Large intestine (tissue), 3 donors: ENCODE data around the gene PRLR. TPM values are rescaled to one million over a fixed set of nuclear protein-coding genes. Genes with fewer than 3 reads are reported as not detected.
"Not testable (repeated sequence)": the region's sequence is repeated elsewhere in the genome, so short reads cannot be mapped to it uniquely, and the experiment has no call there.

Experiments used
- DNase-seq, 2 donors: peaks; one replicate each; pipeline versions ENCODE4 v3.0.0 to v3.0.0-alpha.2; 2013
- H3K27ac ChIP-seq: one replicate; pipeline ENCODE4 v1.5.1; 2013; ENCODE audit warnings: low read length
- H3K27me3 ChIP-seq: 2 replicates; pipeline ENCODE4 v1.6.1; 2013; ENCODE audit warnings: low read length; ENCODE audit not compliant: control insufficient read depth, insufficient read depth
- H3K36me3 ChIP-seq: 2 replicates; pipeline ENCODE4 v1.6.1; 2013; ENCODE audit warnings: low read length; ENCODE audit not compliant: control insufficient read depth, insufficient read depth
- H3K4me1 ChIP-seq: one replicate; pipeline ENCODE4 v1.6.1; 2013; ENCODE audit warnings: low read length; ENCODE audit not compliant: control insufficient read depth, insufficient read depth
- H3K4me3 ChIP-seq: one replicate; pipeline ENCODE4 v1.5.1; 2013; ENCODE audit warnings: low read length
- H3K9me3 ChIP-seq: one replicate; pipeline ENCODE4 v1.6.1; 2013; ENCODE audit warnings: mild to moderate bottlenecking, low read depth, low read length, moderate library complexity; ENCODE audit not compliant: control insufficient read depth
- WGBS: methylation state at CpG from one replicate; pipeline ENCODE4 v1.1.5; 2013; ENCODE audit warnings: low lambda C conversion rate; ENCODE audit not compliant: insufficient coverage; 5-methylcytosine and 5-hydroxymethylcytosine counted together
- polyA plus RNA-seq: library from polyadenylated mRNA; unstranded; fragments of 120-200 nt; gene quantifications from one replicate; pipeline ENCODE4 v1.2.1, GENCODE V29; 2013

Gene PRLR
- polyA plus RNA-seq, 1 donor: 56.0 TPM

- no peaks in the 10 kb centered on the region for H3K9me3 ChIP-seq
- H3K27ac ChIP-seq: peak overlapping the region; percentile 66
- no peaks in the 10 kb centered on the region for H3K27me3 ChIP-seq
- peak in 1 of 2 donors; percentile 67 for DNase-seq
- H3K4me1 ChIP-seq: peaks cover 23% of the 10 kb centered on the region
- no CpG with 5 or more reads among the region's 6 CpGs for WGBS
- H3K4me3 ChIP-seq: no peak overlapping the region
- H3K36me3 ChIP-seq: no peaks in the 10 kb centered on the region
These were observed 17.4 kb upstream of the PRLR start for GRCh38 chr5:35247648-35248034.

- no peak overlapping the region for H3K4me3 ChIP-seq
- H3K4me1 ChIP-seq: peaks cover 25% of the 10 kb centered on the region
- no peaks in the 10 kb centered on the region for H3K9me3 ChIP-seq
- H3K36me3 ChIP-seq: no peaks in the 10 kb centered on the region
- DNase-seq: peak in 1 of 2 donors; percentile 75
- no peaks in the 10 kb centered on the region for H3K27me3 ChIP-seq
- 12% methylated on average over 3 of the region's 7 CpGs for WGBS
- peak overlapping the region; percentile 66 for H3K27ac ChIP-seq
These were observed 16.8 kb upstream of the PRLR start for GRCh38 chr5:35246900-35247647.

- peaks cover 25% of the 10 kb centered on the region for H3K4me1 ChIP-seq
- peak; percentile 53 to 77 for DNase-seq
- H3K4me3 ChIP-seq: no peak overlapping the region
- H3K9me3 ChIP-seq: no peaks in the 10 kb centered on the region
- no CpG with 5 or more reads among the region's 2 CpGs for WGBS
- H3K36me3 ChIP-seq: no peaks in the 10 kb centered on the region
- H3K27me3 ChIP-seq: no peaks in the 10 kb centered on the region
- H3K27ac ChIP-seq: peak overlapping the region; percentile 66
These were observed 16.1 kb upstream of the PRLR start for GRCh38 chr5:35246411-35246810.

DNA sequence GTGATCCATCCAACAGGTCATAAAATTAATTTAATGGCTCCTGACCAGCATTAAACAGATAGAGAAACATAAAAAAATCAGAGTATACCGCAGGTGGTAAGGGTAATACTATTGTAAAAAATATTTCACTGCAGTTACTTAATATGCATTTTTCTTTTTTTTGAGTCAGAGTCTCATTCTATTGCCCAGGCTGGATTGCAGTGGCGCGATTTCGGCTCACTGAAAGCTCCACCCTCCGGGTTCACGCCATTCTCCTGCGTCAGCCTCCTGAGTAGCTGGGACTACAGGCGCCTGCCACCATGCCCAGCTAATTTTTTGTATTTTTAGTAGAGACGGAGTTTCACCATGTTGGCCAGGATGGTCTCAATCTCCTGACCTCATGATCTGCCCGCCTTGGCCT is 15.1 kb upstream of the PRLR start:
- not testable (repeated sequence) for DNase-seq, H3K36me3 ChIP-seq, H3K27ac ChIP-seq, H3K27me3 ChIP-seq, H3K4me3 ChIP-seq, H3K9me3 ChIP-seq
- H3K4me1 ChIP-seq: peaks cover 28% of the 10 kb centered on the region
- WGBS: no CpG with 5 or more reads among the region's 10 CpGs

GRCh38 chr5:35244171-35244570 is 13.9 kb upstream of the PRLR start:
- Histone ChIP-seq H3K4me1 (peaks cover 30% of the 10 kb centered on the region), H3K27me3 (no peaks in the 10 kb centered on the region), H3K36me3 (no peaks in the 10 kb centered on the region), H3K9me3 (no peaks in the 10 kb centered on the region), H3K4me3 (no peak overlapping the region), H3K27ac (no peak overlapping the region)
- no CpG with 5 or more reads among the region's 1 CpG for WGBS
- no peak for DNase-seq

- no CpG with 5 or more reads among the region's 4 CpGs for WGBS
- no peak overlapping the region for H3K27ac ChIP-seq
- H3K9me3 ChIP-seq: no peaks in the 10 kb centered on the region
- DNase-seq: peak; percentile 32 to 63
- peaks cover 34% of the 10 kb centered on the region for H3K4me1 ChIP-seq
- no peaks in the 10 kb centered on the region for H3K27me3 ChIP-seq
- H3K4me3 ChIP-seq: no peak overlapping the region
- H3K36me3 ChIP-seq: no peaks in the 10 kb centered on the region
These were observed 12.5 kb upstream of the PRLR start for GRCh38 chr5:35242702-35243258.

GRCh38 chr5:35240892-35241291 is 10.6 kb upstream of the PRLR start:
- DNase-seq: no peak
- Histone ChIP-seq H3K4me1 (peaks cover 16% of the 10 kb centered on the region), H3K4me3 (no peak overlapping the region), H3K36me3 (no peaks in the 10 kb centered on the region), H3K27ac (no peak overlapping the region), H3K9me3 (no peaks in the 10 kb centered on the region), H3K27me3 (no peaks in the 10 kb centered on the region)
- no CpG with 5 or more reads among the region's 1 CpG for WGBS

GRCh38 chr5:35239911-35240610 is 9.8 kb upstream of the PRLR start:
- Histone ChIP-seq H3K4me3 (no peak overlapping the region), H3K27ac (no peak overlapping the region), H3K27me3 (no peaks in the 10 kb centered on the region), H3K9me3 (no peaks in the 10 kb centered on the region), H3K4me1 (peaks cover 17% of the 10 kb centered on the region), H3K36me3 (no peaks in the 10 kb centered on the region)
- DNase-seq: no peak
- 100% methylated on average over 1 of the region's 2 CpGs for WGBS

GRCh38 chr5:35239476-35239875 is 9.2 kb upstream of the PRLR start:
- no CpG with 5 or more reads among the region's 7 CpGs for WGBS
- DNase-seq: no peak

DNA sequence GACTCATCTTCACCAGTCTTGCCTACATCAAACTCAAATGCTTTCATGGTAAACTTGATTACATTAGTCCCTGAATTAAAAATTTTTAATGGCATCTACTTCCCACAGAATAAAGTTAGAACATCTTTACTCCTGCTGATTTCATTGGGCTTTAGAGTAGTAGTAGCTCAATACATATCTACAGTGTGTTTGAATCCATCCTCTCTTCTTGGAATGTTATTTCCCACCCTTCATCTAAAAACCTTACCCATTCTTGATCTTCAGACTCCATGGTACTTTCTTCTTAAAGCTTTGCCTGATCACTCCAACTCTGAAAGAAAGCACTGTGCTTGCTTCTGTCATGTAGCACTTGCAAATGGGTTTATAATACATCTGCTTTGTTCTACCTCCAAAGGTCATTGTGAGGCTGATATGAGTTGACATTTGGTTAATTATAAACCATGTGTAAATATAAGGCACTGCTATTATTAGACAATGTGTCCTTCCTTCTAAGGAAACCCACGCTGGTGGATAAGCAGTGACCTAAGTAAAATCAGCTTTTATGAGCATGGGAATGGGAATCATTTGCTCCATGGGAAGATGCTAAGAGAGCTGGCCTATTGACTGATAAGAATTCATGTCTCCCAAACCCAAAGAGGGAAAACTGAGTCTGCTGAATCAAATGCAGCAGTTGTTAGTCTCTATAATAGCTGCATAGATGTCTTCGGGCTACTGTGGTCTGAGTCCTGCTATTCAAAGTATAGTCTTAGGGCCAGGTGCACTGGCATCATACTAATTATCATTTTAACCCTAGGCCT is 7.5 kb upstream of the PRLR start:
- peak; percentile 75 to 93 for DNase-seq
- Histone ChIP-seq H3K36me3 (no peaks in the 10 kb centered on the region), H3K4me3 (no peak overlapping the region), H3K4me1 (peaks cover 17% of the 10 kb centered on the region), H3K27ac (peak overlapping the region; percentile 65), H3K9me3 (no peaks in the 10 kb centered on the region), H3K27me3 (no peaks in the 10 kb centered on the region)
- 0% methylated on average over 1 of the region's 2 CpGs for WGBS

More at GRCh38 chr5:35239476-35239875, 9.2 kb upstream of the PRLR start:
- peaks cover 17% of the 10 kb centered on the region for H3K4me1 ChIP-seq
- no peak overlapping the region for H3K27ac ChIP-seq
- no peak overlapping the region for H3K4me3 ChIP-seq
- H3K9me3 ChIP-seq: no peaks in the 10 kb centered on the region
- no peaks in the 10 kb centered on the region for H3K27me3 ChIP-seq
- no peaks in the 10 kb centered on the region for H3K36me3 ChIP-seq
